ENCODE results near the gene PAFAH1B1.

Gene PAFAH1B1

GRCh38 chr17:2580151-2580550, 13.3 kb upstream of the PAFAH1B1 start:
- POLR2A ChIA-PET: interaction anchor here (0.6 kb wide), 1 partner anchor 1180 kb away, joined by 10 read pairs; the partner anchor contains the start of gene YWHAE
- no peak overlapping the region for H3K27ac ChIP-seq (ENCODE audit: extremely low read depth, low read depth, low read length)
- H3K4me3 ChIP-seq (ENCODE audit: low read depth, low read length): no peak overlapping the region
- H3K36me3 ChIP-seq (ENCODE audit: control insufficient read depth in 2 of 2, insufficient read depth in 1 of 2, low read length in 2 of 2): no peaks in the 10 kb centered on the region
- CTCF ChIA-PET: interaction anchor here (0.5 to 1.1 kb wide), 3 partner anchors 17 to 615 kb away, joined by 3 to 7 read pairs (median 3); no protein-coding TSS in a partner anchor
- no peaks in the 10 kb centered on the region for H3K4me1 ChIP-seq (ENCODE audit: control insufficient read depth, insufficient read depth, low read length)
- TF ChIP-seq, protein P1, sequence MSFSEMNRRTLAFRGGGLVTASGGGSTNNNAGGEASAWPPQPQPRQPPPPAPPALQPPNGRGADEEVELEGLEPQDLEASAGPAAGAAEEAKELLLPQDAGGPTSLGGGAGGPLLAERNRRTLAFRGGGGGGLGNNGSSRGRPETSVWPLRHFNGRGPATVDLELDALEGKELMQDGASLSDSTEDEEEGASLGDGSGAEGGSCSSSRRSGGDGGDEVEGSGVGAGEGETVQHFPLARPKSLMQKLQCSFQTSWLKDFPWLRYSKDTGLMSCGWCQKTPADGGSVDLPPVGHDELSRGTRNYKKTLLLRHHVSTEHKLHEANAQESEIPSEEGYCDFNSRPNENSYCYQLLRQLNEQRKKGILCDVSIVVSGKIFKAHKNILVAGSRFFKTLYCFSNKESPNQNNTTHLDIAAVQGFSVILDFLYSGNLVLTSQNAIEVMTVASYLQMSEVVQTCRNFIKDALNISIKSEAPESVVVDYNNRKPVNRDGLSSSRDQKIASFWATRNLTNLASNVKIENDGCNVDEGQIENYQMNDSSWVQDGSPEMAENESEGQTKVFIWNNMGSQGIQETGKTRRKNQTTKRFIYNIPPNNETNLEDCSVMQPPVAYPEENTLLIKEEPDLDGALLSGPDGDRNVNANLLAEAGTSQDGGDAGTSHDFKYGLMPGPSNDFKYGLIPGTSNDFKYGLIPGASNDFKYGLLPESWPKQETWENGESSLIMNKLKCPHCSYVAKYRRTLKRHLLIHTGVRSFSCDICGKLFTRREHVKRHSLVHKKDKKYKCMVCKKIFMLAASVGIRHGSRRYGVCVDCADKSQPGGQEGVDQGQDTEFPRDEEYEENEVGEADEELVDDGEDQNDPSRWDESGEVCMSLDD (tag by site-specific recombination; IDR thresholded peaks at IDR 0.05): no peak
- no peak for TF ChIP-seq ZFP69B (tag by site-specific recombination; IDR thresholded peaks at IDR 0.05)
- no peak for TF ChIP-seq ZSCAN4 (tag by site-specific recombination; IDR thresholded peaks at IDR 0.05)
- TF ChIP-seq ZFHX2 (tag by site-specific recombination; conservative IDR thresholded peaks at IDR 0.05): no peak
- TF ChIP-seq, protein P2, sequence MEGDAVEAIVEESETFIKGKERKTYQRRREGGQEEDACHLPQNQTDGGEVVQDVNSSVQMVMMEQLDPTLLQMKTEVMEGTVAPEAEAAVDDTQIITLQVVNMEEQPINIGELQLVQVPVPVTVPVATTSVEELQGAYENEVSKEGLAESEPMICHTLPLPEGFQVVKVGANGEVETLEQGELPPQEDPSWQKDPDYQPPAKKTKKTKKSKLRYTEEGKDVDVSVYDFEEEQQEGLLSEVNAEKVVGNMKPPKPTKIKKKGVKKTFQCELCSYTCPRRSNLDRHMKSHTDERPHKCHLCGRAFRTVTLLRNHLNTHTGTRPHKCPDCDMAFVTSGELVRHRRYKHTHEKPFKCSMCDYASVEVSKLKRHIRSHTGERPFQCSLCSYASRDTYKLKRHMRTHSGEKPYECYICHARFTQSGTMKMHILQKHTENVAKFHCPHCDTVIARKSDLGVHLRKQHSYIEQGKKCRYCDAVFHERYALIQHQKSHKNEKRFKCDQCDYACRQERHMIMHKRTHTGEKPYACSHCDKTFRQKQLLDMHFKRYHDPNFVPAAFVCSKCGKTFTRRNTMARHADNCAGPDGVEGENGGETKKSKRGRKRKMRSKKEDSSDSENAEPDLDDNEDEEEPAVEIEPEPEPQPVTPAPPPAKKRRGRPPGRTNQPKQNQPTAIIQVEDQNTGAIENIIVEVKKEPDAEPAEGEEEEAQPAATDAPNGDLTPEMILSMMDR (tag by site-specific recombination; IDR thresholded peaks at IDR 0.05): no peak
- TF ChIP-seq KLF9 (tag by site-specific recombination; IDR thresholded peaks at IDR 0.05; ENCODE audit: low read depth): no peak
- TF ChIP-seq, protein P3, sequence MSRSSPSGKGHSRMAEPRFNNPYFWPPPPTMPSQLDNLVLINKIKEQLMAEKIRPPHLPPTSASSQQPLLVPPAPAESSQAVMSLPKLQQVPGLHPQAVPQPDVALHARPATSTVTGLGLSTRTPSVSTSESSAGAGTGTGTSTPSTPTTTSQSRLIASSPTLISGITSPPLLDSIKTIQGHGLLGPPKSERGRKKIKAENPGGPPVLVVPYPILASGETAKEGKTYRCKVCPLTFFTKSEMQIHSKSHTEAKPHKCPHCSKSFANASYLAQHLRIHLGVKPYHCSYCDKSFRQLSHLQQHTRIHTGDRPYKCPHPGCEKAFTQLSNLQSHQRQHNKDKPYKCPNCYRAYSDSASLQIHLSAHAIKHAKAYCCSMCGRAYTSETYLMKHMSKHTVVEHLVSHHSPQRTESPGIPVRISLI (tag by site-specific recombination; IDR thresholded peaks at IDR 0.05): no peak
- TF ChIP-seq ELK4 (IDR thresholded peaks at IDR 0.05; ENCODE audit: borderline replicate concordance, low read depth, low read length): no peak
- no peak for TF ChIP-seq ZNF202 (tag by site-specific recombination; IDR thresholded peaks at IDR 0.05; ENCODE audit: borderline replicate concordance)
- TF ChIP-seq ZNF433 (tag by site-specific recombination; IDR thresholded peaks at IDR 0.05; ENCODE audit: low read depth): no peak
- no peak for TF ChIP-seq KLF7 (tag by site-specific recombination; IDR thresholded peaks at IDR 0.05; ENCODE audit: borderline replicate concordance)
- no peak for TF ChIP-seq ZEB2 (tag by site-specific recombination; IDR thresholded peaks at IDR 0.05)
- TF ChIP-seq YY2 (tag by site-specific recombination; IDR thresholded peaks at IDR 0.05): no peak
- TF ChIP-seq ZNF626 (tag by site-specific recombination; IDR thresholded peaks at IDR 0.05): no peak
- no peak for TF ChIP-seq BCL6B (tag by site-specific recombination; IDR thresholded peaks at IDR 0.05)
- TF ChIP-seq KLF10 (tag by site-specific recombination; IDR thresholded peaks at IDR 0.05): no peak
- no peak for TF ChIP-seq ZNF324 (tag by site-specific recombination; IDR thresholded peaks at IDR 0.05)
- TF ChIP-seq ZNF768 (tag by site-specific recombination; IDR thresholded peaks at IDR 0.05): no peak
- no peak for TF ChIP-seq ZNF629 (tag by site-specific recombination; IDR thresholded peaks at IDR 0.05)
- no peaks in the 10 kb centered on the region for H3K9me3 ChIP-seq (ENCODE audit: control insufficient read depth, insufficient read depth, low read depth, low read length)

Measured in HEK293 (cell line).